ENCODE results near the gene ATP2C2. TPM values are rescaled to one million over a fixed set of nuclear protein-coding genes. Genes with fewer than 3 reads are reported as not detected.

The ATP2C2 gene
- total and polyA plus RNA-seq, 9 of the 15 experiments (the other 6 are each of a cell fraction or from before 2014, with no cell fraction given): 0.75 TPM; not detected in 8

DNA sequence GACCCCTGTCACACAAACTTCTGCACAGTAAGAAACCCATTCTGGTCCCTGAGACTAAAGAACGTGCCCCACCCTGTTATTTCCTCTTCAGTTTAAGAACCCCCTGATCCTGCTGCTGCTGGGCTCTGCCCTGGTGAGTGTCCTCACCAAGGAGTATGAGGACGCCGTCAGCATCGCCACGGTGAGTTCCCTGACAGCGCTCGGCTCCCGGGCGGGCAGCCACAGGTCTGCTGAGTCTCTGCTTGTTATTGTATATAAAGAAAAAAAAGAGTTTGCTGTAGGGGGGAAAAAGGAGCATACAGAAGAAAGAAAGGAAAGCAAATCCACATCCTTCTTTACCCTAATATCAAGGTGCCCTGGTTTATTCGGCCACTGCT is 40.0 kb downstream of the ATP2C2 start:
- 0% methylated on average over 10 of the region's 10 CpGs for WGBS (ENCODE audit: insufficient coverage, low coverage, missing lambda C conversion rate)

More for the DNA sequence above, 40.0 kb downstream of the ATP2C2 start:
- no peak for ATAC-seq
- in situ Hi-C loops (cut with MboI): no loop called here
- CTCF ChIA-PET (ENCODE audit: low intra/inter-chr PET ratio): no interaction called here
- TF ChIP-seq, protein P1, sequence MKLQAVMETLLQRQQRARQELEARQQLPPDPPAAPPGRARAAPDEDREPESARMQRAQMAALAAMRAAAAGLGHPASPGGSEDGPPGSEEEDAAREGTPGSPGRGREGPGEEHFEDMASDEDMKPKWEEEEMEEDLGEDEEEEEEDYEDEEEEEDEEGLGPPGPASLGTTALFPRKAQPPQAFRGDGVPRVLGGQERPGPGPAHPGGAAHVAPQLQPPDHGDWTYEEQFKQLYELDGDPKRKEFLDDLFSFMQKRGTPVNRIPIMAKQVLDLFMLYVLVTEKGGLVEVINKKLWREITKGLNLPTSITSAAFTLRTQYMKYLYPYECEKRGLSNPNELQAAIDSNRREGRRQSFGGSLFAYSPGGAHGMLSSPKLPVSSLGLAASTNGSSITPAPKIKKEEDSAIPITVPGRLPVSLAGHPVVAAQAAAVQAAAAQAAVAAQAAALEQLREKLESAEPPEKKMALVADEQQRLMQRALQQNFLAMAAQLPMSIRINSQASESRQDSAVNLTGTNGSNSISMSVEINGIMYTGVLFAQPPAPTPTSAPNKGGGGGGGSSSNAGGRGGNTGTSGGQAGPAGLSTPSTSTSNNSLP (IDR thresholded peaks at IDR 0.05; ENCODE audit: borderline replicate concordance, low read depth, low read length): no peak
- TF ChIP-seq SRSF7 (optimal IDR thresholded peaks at IDR 0.05; ENCODE audit: low read depth, low read length): no peak
- TF ChIP-seq POU5F1 (IDR thresholded peaks at IDR 0.05; ENCODE audit: borderline replicate concordance, low read depth, low read length, partially characterized antibody): no peak
- no peak for TF ChIP-seq PRPF4 (IDR thresholded peaks at IDR 0.05; ENCODE audit: insufficient read depth, low read depth, low read length, poor library complexity, severe bottlenecking)
- TF ChIP-seq ADNP (tag; IDR thresholded peaks at IDR 0.05): no peak
- TF ChIP-seq FUS (optimal IDR thresholded peaks at IDR 0.05; ENCODE audit: low read depth, low read length): no peak
- TF ChIP-seq, protein P2, sequence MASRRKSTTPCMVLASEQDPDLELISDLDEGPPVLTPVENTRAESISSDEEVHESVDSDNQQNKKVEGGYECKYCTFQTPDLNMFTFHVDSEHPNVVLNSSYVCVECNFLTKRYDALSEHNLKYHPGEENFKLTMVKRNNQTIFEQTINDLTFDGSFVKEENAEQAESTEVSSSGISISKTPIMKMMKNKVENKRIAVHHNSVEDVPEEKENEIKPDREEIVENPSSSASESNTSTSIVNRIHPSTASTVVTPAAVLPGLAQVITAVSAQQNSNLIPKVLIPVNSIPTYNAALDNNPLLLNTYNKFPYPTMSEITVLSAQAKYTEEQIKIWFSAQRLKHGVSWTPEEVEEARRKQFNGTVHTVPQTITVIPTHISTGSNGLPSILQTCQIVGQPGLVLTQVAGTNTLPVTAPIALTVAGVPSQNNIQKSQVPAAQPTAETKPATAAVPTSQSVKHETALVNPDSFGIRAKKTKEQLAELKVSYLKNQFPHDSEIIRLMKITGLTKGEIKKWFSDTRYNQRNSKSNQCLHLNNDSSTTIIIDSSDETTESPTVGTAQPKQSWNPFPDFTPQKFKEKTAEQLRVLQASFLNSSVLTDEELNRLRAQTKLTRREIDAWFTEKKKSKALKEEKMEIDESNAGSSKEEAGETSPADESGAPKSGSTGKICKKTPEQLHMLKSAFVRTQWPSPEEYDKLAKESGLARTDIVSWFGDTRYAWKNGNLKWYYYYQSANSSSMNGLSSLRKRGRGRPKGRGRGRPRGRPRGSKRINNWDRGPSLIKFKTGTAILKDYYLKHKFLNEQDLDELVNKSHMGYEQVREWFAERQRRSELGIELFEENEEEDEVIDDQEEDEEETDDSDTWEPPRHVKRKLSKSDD (conservative IDR thresholded peaks at IDR 0.05; ENCODE audit: low read length): no peak
- no peak for TF ChIP-seq MTA3 (IDR thresholded peaks at IDR 0.05; ENCODE audit: borderline replicate concordance)
- no peak for TF ChIP-seq MECOM (CRISPR knock-in tag; IDR thresholded peaks at IDR 0.05)
- TF ChIP-seq, protein P3, sequence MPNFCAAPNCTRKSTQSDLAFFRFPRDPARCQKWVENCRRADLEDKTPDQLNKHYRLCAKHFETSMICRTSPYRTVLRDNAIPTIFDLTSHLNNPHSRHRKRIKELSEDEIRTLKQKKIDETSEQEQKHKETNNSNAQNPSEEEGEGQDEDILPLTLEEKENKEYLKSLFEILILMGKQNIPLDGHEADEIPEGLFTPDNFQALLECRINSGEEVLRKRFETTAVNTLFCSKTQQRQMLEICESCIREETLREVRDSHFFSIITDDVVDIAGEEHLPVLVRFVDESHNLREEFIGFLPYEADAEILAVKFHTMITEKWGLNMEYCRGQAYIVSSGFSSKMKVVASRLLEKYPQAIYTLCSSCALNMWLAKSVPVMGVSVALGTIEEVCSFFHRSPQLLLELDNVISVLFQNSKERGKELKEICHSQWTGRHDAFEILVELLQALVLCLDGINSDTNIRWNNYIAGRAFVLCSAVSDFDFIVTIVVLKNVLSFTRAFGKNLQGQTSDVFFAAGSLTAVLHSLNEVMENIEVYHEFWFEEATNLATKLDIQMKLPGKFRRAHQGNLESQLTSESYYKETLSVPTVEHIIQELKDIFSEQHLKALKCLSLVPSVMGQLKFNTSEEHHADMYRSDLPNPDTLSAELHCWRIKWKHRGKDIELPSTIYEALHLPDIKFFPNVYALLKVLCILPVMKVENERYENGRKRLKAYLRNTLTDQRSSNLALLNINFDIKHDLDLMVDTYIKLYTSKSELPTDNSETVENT (CRISPR knock-in tag; IDR thresholded peaks at IDR 0.05): no peak
- TF ChIP-seq, protein P4, sequence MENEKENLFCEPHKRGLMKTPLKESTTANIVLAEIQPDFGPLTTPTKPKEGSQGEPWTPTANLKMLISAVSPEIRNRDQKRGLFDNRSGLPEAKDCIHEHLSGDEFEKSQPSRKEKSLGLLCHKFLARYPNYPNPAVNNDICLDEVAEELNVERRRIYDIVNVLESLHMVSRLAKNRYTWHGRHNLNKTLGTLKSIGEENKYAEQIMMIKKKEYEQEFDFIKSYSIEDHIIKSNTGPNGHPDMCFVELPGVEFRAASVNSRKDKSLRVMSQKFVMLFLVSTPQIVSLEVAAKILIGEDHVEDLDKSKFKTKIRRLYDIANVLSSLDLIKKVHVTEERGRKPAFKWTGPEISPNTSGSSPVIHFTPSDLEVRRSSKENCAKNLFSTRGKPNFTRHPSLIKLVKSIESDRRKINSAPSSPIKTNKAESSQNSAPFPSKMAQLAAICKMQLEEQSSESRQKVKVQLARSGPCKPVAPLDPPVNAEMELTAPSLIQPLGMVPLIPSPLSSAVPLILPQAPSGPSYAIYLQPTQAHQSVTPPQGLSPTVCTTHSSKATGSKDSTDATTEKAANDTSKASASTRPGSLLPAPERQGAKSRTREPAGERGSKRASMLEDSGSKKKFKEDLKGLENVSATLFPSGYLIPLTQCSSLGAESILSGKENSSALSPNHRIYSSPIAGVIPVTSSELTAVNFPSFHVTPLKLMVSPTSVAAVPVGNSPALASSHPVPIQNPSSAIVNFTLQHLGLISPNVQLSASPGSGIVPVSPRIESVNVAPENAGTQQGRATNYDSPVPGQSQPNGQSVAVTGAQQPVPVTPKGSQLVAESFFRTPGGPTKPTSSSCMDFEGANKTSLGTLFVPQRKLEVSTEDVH (IDR thresholded peaks at IDR 0.05; ENCODE audit: low read depth, partially characterized antibody): no peak
- TF ChIP-seq GABPA (tag; conservative IDR thresholded peaks at IDR 0.05; ENCODE audit: low read depth): no peak
- TF ChIP-seq ZNF668 (CRISPR knock-in tag; IDR thresholded peaks at IDR 0.05): no peak
- Histone ChIP-seq H3K27ac (ENCODE audit: extremely low read depth, low read depth, low read length) (no peak overlapping the region), H3K9ac (ENCODE audit: insufficient read depth in 1 of 2, low read depth in 2 of 2, low read length in 2 of 2) (no peak overlapping the region), H3K79me2 (ENCODE audit: control insufficient read depth, insufficient read depth, low read length) (no peaks in the 10 kb centered on the region), H3K4me2 (ENCODE audit: insufficient read depth, low read length) (no peak overlapping the region), H3K27me3 (ENCODE audit: control insufficient read depth in 2 of 2, insufficient read depth in 2 of 2, low read length in 2 of 2) (peaks cover 63 to 88% of the 10 kb centered on the region in 2 experiments), H3K36me3 (ENCODE audit: control insufficient read depth, insufficient read depth, low read length) (no peaks in the 10 kb centered on the region), H4K20me1 (replicated peaks; ENCODE audit: control insufficient read depth, insufficient read depth, low read length) (no peaks in the 10 kb centered on the region; the same call in 1 of the 2 replicates), H2AFZ (ENCODE audit: low read depth, low read length) (no peak overlapping the region), H3K9me3 (replicated peaks; ENCODE audit: control insufficient read depth, insufficient read depth, low read depth, low read length) (no peaks in the 10 kb centered on the region), H3K4me1 (replicated peaks in 1 of 2; ENCODE audit: control insufficient read depth in 2 of 2, insufficient read depth in 2 of 2, low read length in 2 of 2) (no peaks in the 10 kb centered on the region), H3K4me3 (no peak overlapping the region), H3K9me1 (ENCODE audit: control insufficient read depth, insufficient read depth, low read length) (no peaks in the 10 kb centered on the region)
- BruUV-seq (replicated peaks): no TSS peak
- no peak for DNase-seq (ENCODE audit: extremely low read depth in 1 of 4, low spot score in 3 of 4)
- FAIRE-seq: no peak
- POLR2A ChIA-PET: no interaction called here
- intact Hi-C loops (cut with micrococcal nuclease): no loop called here

All from K562 (cell line).